Mammary epithelial cell (primary cell): ENCODE results near the gene AFF2.

Experiments
- CTCF ChIP-seq, 2 donors: IDR thresholded peaks in 1 of 2; conservative IDR thresholded peaks in 1 of 2; 2 replicates each; pipeline ENCODE4 v1.5.1; 2011 to 2012; ENCODE audit warnings: inconsistent platforms in 2 of 2, low read length in 2 of 2, mild to moderate bottlenecking in 2 of 2, control low read depth in 1 of 2, low read depth in 1 of 2; ENCODE audit not compliant: insufficient read depth in 1 of 2; ENCODE audit errors: extremely low read depth in 1 of 2
- EZH2 ChIP-seq: IDR thresholded peaks from 2 replicates; pipeline ENCODE4 v1.6.1; 2012; ENCODE audit warnings: low read length, inconsistent platforms, borderline replicate concordance

DNA sequence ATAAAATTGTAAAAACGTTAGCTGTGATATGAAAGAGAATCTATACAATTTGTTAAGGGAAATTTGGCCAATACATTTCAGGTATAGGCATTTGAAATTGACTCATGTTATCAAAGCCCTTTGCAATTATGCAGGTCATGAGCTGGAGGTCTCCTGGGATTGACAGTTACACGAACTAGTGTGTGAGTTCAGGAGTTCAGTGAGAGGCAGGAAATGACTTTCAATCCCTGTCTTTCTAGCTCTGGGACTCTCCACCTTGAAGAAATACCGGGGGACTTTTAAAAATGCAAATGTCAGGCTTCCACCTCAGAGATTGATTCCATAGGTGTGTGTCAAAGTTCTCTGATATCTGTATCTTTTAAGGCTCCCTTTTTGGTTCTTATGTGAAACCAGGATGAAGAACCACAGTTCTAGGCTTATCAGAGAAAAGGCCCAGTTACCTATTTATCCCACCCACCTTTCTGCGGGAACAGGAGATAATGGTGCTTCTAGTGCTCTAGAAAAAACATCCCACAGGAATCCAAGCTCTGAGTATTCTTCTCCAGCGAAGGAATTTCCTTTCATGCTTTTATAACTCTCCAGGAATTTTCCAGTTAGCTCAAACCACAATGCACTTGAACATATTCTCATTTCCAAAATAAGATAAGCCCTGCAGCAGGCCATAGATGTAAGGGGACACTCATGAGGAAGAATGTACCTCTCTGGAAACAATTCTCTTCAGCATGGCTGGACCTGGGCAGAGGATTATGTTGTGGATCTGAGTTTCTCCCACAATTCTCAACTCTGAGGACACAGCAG is 503.6 kb downstream of the AFF2 start:
- TF ChIP-seq CTCF (conservative IDR thresholded peaks at IDR 0.05 in 1 of 2, IDR thresholded peaks at IDR 0.05 in 1 of 2; ENCODE audit: extremely low read depth in 1 of 2, insufficient read depth in 1 of 2, low read depth in 1 of 2, low read length in 2 of 2) = no peak
- no peak for TF ChIP-seq EZH2
